ENCODE measurements around the gene C22orf23.

C22orf23 gene

DNA sequence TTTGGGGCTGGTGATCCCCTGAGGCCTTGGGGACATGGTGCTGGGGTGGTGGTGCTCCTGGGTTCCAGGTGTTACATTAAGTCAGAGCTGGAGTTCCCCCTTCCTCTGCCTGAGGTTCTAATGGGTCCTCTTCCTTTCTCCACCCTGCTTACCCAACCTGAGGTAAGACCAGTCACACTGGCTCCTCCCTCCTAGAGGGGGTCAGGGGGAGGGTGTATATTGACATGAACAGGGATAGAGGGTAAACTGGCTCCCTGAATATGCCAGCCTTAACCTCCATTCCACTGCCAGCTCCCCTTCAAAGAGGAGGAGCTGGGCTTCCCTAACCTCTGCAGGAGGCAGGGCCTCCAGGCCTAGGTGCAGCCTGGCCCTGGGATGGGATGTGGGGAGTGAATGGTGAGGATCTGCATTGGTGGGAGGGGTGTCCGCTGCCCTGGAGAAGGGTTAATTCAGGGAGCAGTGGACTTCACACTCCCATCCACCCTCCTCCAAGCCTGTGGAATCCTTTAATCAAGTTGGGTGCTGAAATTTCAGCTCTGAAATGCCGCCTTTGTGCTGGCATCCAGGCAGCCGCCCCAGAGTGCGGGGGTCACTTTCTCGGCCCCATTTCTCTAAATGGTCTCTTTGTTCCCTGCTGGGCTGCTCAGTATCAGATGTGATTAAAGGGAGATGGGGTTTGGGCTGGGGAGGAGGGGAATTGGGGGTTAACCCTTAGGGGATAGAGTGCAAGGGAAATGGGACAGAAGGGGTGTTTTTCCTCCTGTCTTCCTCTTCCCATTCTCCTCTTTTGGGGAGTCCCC, 15.3 kb upstream of the C22orf23 start:
- ChIA-PET POLR2A (interaction anchor here (0.7 kb wide), 1 partner anchor 23 kb away, joined by 3 read pairs; no protein-coding TSS in a partner anchor), CTCF (interaction anchor here (0.7 to 1.9 kb wide), 5 partner anchors 14 to 151 kb away, joined by 3 to 9 read pairs (median 4); partner anchors contain the start of genes C22orf23 and POLR2F)
- H3K27ac ChIP-seq (ENCODE audit: extremely low read depth, low read depth, low read length) = no peak overlapping the region
- no peaks in the 10 kb centered on the region for H3K9me3 ChIP-seq (ENCODE audit: control insufficient read depth, insufficient read depth, low read depth, low read length)
- no peaks in the 10 kb centered on the region for H3K4me1 ChIP-seq (ENCODE audit: control insufficient read depth, insufficient read depth, low read length)
- peaks cover 18 to 62% of the 10 kb centered on the region in 2 experiments for H3K36me3 ChIP-seq (ENCODE audit: control insufficient read depth in 2 of 2, insufficient read depth in 1 of 2, low read length in 2 of 2)
- TF ChIP-seq, protein P1, sequence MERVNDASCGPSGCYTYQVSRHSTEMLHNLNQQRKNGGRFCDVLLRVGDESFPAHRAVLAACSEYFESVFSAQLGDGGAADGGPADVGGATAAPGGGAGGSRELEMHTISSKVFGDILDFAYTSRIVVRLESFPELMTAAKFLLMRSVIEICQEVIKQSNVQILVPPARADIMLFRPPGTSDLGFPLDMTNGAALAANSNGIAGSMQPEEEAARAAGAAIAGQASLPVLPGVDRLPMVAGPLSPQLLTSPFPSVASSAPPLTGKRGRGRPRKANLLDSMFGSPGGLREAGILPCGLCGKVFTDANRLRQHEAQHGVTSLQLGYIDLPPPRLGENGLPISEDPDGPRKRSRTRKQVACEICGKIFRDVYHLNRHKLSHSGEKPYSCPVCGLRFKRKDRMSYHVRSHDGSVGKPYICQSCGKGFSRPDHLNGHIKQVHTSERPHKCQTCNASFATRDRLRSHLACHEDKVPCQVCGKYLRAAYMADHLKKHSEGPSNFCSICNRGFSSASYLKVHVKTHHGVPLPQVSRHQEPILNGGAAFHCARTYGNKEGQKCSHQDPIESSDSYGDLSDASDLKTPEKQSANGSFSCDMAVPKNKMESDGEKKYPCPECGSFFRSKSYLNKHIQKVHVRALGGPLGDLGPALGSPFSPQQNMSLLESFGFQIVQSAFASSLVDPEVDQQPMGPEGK (tag by site-specific recombination; IDR thresholded peaks at IDR 0.05) = no peak
- TF ChIP-seq ZNF600 (tag by site-specific recombination; IDR thresholded peaks at IDR 0.05) = no peak
- no peak for TF ChIP-seq ZNF292 (tag by site-specific recombination; IDR thresholded peaks at IDR 0.05; ENCODE audit: borderline replicate concordance, low read depth)
- no peak for TF ChIP-seq ZNF169 (tag by site-specific recombination; IDR thresholded peaks at IDR 0.05)
- no peak for TF ChIP-seq ZNF777 (tag by site-specific recombination; IDR thresholded peaks at IDR 0.05; ENCODE audit: borderline replicate concordance)
- TF ChIP-seq, protein P2, sequence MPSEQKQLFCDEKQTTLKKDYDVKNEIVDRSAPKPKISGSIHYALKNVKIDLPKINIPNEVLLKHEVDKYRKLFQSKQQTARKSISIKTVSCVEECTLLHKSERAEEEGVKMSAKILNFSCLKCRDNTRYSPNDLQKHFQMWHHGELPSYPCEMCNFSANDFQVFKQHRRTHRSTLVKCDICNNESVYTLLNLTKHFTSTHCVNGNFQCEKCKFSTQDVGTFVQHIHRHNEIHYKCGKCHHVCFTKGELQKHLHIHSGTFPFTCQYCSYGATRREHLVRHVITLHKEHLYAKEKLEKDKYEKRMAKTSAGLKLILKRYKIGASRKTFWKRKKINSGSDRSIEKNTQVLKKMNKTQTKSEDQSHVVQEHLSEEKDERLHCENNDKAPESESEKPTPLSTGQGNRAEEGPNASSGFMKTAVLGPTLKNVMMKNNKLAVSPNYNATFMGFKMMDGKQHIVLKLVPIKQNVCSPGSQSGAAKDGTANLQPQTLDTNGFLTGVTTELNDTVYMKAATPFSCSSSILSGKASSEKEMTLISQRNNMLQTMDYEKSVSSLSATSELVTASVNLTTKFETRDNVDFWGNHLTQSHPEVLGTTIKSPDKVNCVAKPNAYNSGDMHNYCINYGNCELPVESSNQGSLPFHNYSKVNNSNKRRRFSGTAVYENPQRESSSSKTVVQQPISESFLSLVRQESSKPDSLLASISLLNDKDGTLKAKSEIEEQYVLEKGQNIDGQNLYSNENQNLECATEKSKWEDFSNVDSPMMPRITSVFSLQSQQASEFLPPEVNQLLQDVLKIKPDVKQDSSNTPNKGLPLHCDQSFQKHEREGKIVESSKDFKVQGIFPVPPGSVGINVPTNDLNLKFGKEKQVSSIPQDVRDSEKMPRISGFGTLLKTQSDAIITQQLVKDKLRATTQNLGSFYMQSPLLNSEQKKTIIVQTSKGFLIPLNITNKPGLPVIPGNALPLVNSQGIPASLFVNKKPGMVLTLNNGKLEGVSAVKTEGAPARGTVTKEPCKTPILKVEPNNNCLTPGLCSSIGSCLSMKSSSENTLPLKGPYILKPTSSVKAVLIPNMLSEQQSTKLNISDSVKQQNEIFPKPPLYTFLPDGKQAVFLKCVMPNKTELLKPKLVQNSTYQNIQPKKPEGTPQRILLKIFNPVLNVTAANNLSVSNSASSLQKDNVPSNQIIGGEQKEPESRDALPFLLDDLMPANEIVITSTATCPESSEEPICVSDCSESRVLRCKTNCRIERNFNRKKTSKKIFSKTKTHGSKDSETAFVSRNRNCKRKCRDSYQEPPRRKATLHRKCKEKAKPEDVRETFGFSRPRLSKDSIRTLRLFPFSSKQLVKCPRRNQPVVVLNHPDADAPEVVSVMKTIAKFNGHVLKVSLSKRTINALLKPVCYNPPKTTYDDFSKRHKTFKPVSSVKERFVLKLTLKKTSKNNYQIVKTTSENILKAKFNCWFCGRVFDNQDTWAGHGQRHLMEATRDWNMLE (tag by site-specific recombination; conservative IDR thresholded peaks at IDR 0.05; ENCODE audit: low read depth) = no peak
- no peak for TF ChIP-seq ZNF747 (tag by site-specific recombination; IDR thresholded peaks at IDR 0.05)
- TF ChIP-seq ZNF624 (tag by site-specific recombination; IDR thresholded peaks at IDR 0.05) = no peak
- H3K4me3 ChIP-seq (ENCODE audit: low read depth, low read length) = no peak overlapping the region

DNA sequence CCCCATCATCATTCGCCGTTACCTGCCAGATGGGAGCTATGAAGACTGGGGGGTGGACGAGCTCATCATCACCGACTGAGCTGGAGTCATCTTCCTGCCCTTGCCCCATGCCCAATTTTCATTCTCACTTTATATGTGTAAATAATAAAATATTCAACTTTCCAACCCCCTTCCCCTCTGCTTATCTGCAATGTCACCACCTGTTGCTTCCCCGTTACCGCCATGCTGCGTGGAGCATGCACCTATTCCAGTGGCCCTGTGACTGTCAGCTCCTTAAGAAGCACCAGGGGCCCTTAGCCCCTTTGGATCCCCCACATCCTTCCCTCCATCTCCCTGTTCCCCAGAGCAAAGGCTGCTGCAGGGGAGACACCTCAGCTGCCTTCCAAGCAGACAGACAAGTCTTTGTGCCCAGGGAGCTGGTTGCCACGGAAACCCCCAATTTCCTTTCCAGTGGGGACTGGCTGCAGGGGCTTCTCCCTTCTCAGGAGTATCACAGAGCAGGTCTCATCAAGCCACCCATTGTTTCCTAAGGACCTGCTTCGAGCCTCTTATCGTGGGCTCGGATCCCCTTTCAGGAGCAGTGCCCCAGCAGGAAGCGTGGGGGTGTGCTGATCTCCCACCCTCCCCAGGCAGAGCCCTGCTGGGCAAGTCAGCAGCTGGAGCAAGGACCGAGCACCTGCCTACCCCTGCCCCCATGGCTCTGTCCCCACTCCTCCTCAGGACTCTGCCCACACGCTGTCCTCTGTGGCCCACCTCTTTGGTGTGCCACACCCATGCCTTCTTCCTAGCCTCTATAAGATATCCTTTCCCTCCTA, 14.4 kb upstream of the C22orf23 start:
- H3K4me1 ChIP-seq (ENCODE audit: control insufficient read depth, insufficient read depth, low read length) = no peaks in the 10 kb centered on the region
- peaks cover 26 to 66% of the 10 kb centered on the region in 2 experiments for H3K36me3 ChIP-seq (ENCODE audit: control insufficient read depth in 2 of 2, insufficient read depth in 1 of 2, low read length in 2 of 2)
- no peaks in the 10 kb centered on the region for H3K9me3 ChIP-seq (ENCODE audit: control insufficient read depth, insufficient read depth, low read depth, low read length)
- TF ChIP-seq SCRT2 (tag by site-specific recombination; IDR thresholded peaks at IDR 0.05) (peak; percentile 97), ZFHX2 (tag by site-specific recombination; conservative IDR thresholded peaks at IDR 0.05) (peak; percentile 73), SCRT1 (tag by site-specific recombination; IDR thresholded peaks at IDR 0.05; ENCODE audit: borderline replicate concordance) (peak; percentile 92), EGR2 (tag by site-specific recombination; IDR thresholded peaks at IDR 0.05; ENCODE audit: low read depth) (peak; percentile 94), GLI4 (tag by site-specific recombination; IDR thresholded peaks at IDR 0.05) (no peak), ZNF610 (tag by site-specific recombination; IDR thresholded peaks at IDR 0.05; ENCODE audit: borderline replicate concordance) (no peak)
- H3K27ac ChIP-seq (ENCODE audit: extremely low read depth, low read depth, low read length) = no peak overlapping the region
- ChIA-PET CTCF (interaction anchor here (0.7 to 1.9 kb wide), 4 partner anchors 13 to 288 kb away, joined by 3 to 9 read pairs (median 6); partner anchors contain the start of genes C22orf23 and POLR2F), POLR2A (interaction anchor here (0.7 kb wide), 1 partner anchor 22 kb away, joined by 3 read pairs; no protein-coding TSS in a partner anchor)
- no peak overlapping the region for H3K4me3 ChIP-seq (ENCODE audit: low read depth, low read length)
